Adrenal gland (tissue), 5 donors: Measurements from ENCODE around the gene CACNA1H.

Experiments
- CTCF ChIP-seq, 6 experiments: fragments of 450-650 bp in 4 of 6; fragments of 200-600 bp in 2 of 6; sonication (generic) in 1 of 6; IDR thresholded peaks; 1 replicate in 5 of 6; 2 replicates in 1 of 6; pipeline versions ENCODE4 v1.5.1 to v1.8.0; 2016 to 2021; ENCODE audit warnings: antibody characterized with exemption in 6 of 6, mild to moderate bottlenecking in 2 of 6, moderate library complexity in 1 of 6
- POLR2A ChIP-seq, 2 donors: fragments of 450-650 bp; IDR thresholded peaks; one replicate each; pipeline ENCODE4 v1.6.1; 2017; ENCODE audit warnings: antibody characterized with exemption in 2 of 2, mild to moderate bottlenecking in 2 of 2, moderate library complexity in 1 of 2
- donor health status: DM: no; HTN: no; CAD: no.

DNA sequence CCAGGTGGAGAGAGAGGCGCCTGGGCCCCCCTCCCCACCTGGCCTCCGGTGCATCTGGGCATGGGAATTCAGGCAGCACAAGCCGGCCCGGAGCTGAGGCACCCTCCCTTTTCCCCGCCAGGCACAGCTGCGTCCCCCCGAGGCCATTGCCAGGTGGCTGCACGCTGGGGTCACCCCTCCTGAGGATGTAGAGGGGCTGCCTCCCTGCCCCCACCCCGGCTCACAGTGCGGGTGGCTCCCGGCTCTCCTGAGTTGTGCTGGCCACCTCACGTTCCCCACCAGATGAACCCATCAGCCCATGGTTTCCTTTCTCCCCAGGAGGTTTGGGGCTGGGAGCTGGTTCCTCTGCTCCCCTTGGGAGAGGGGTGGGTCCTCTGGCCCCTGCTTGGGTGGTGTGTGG, 12.6 kb downstream of the CACNA1H start:
- TF ChIP-seq CTCF (IDR thresholded peaks at IDR 0.05): no peak
- no peak for TF ChIP-seq POLR2A (IDR thresholded peaks at IDR 0.05)
